GM18858 (cell line): ENCODE measurements around the gene ZFYVE21.

Source experiments
- ATAC-seq: cut with Tn5 transposase; IDR thresholded peaks from one replicate; pipeline ENCODE4 v1.9.1; 2021; ENCODE audit not compliant: unreplicated experiment

ZFYVE21 gene

GRCh38 chr14:103735815-103736545 is 20.4 kb downstream of the ZFYVE21 start:
- ATAC-seq, result no peak

GRCh38 chr14:103736546-103737431 is 21.2 kb downstream of the ZFYVE21 start:
- ATAC-seq, result no peak

GRCh38 chr14:103737432-103738045 is 21.9 kb downstream of the ZFYVE21 start:
- no peak for ATAC-seq

- no peak for ATAC-seq
Observed at GRCh38 chr14:103738166-103738565, 22.6 kb downstream of the ZFYVE21 start.

- ATAC-seq, result no peak
Observed at GRCh38 chr14:103738701-103739451, 23.3 kb downstream of the ZFYVE21 start.

GRCh38 chr14:103739466-103739792 is 23.8 kb downstream of the ZFYVE21 start:
- ATAC-seq, result no peak

- no peak for ATAC-seq
Observed at GRCh38 chr14:103739793-103740501, 24.3 kb downstream of the ZFYVE21 start.

GRCh38 chr14:103740991-103741689 is 25.5 kb downstream of the ZFYVE21 start:
- no peak for ATAC-seq

GRCh38 chr14:103741876-103742275 is 26.3 kb downstream of the ZFYVE21 start:
- no peak for ATAC-seq

GRCh38 chr14:103742499-103743255 is 27.1 kb downstream of the ZFYVE21 start:
- ATAC-seq, result no peak

GRCh38 chr14:103743691-103744090 is 28.1 kb downstream of the ZFYVE21 start:
- ATAC-seq, result no peak

- ATAC-seq, result no peak
Observed at GRCh38 chr14:103744621-103745395, 29.2 kb downstream of the ZFYVE21 start.

GRCh38 chr14:103745424-103745823 is 29.8 kb downstream of the ZFYVE21 start:
- no peak for ATAC-seq

- no peak for ATAC-seq
Observed at GRCh38 chr14:103746701-103747100, 31.1 kb downstream of the ZFYVE21 start.

GRCh38 chr14:103748534-103748857 is 32.9 kb downstream of the ZFYVE21 start:
- ATAC-seq, result no peak

- ATAC-seq, result no peak
Observed at GRCh38 chr14:103749452-103749851, 33.8 kb downstream of the ZFYVE21 start.

- ATAC-seq, result no peak
Observed at GRCh38 chr14:103749860-103750259, 34.2 kb downstream of the ZFYVE21 start.

GRCh38 chr14:103753774-103754173 is 38.2 kb downstream of the ZFYVE21 start:
- no peak for ATAC-seq

GRCh38 chr14:103755060-103755459 is 39.5 kb downstream of the ZFYVE21 start:
- no peak for ATAC-seq
